ENCODE measurements around the gene C1orf185. TPM values are rescaled to one million over a fixed set of nuclear protein-coding genes. Genes with fewer than 3 reads are reported as not detected.
A peak's percentile ranks its signal among the peaks of the same experiment; 100 is the strongest.

Gene C1orf185
- total RNA-seq, result not detected
- polyA plus RNA-seq, result not detected

GRCh38 chr1:51101976-51102375 lies at the start of gene C1orf185:
Gene C1orf185 (plus strand): TSS chr1:51102228. CDS start chr1:51102234, 6 bp downstream.
- Mint-ChIP-seq H3K27me3 (peaks cover 15% of the 10 kb centered on the region), H3K4me3 (no peak within 1 kb of the TSS), H3K9me3 (peaks cover 0 to 3% (median 0%) of the 10 kb centered on the region in 7 donors), H3K27ac (no peak within 1 kb of the TSS), H3K4me1 (no peaks in the 10 kb centered on the region), H3K36me3 (no peaks in the 10 kb centered on the region)
- ATAC-seq (ENCODE audit: low read depth in 2 of 2), result no peak
- Histone ChIP-seq H3K36me3 (ENCODE audit: control insufficient read depth, insufficient read depth, low read length) (no peaks in the 10 kb centered on the region), H3K9me3 (ENCODE audit: control insufficient read depth in 2 of 2, low read length in 2 of 2) (no peaks in the 10 kb centered on the region), H3K4me3 (ENCODE audit: low read depth, low read length) (no peak within 1 kb of the TSS), H3K4me1 (ENCODE audit: control insufficient read depth, insufficient read depth, low read length, poor library complexity, severe bottlenecking) (no peaks in the 10 kb centered on the region), H3K27me3 (ENCODE audit: control insufficient read depth, insufficient read depth, low read length) (peaks cover 4% of the 10 kb centered on the region), H3K27ac (ENCODE audit: insufficient read depth, low read length, poor library complexity, severe bottlenecking) (no peak within 1 kb of the TSS)
- DNase-seq, result no peak

- H3K4me3 ChIP-seq (ENCODE audit: low read depth, low read length), result no peak overlapping the region
- Mint-ChIP-seq H3K4me3 (no peak overlapping the region), H3K9me3 (peaks cover 0 to 17% (median 0%) of the 10 kb centered on the region in 7 donors), H3K36me3 (no peaks in the 10 kb centered on the region), H3K4me1 (no peaks in the 10 kb centered on the region), H3K27me3 (peaks cover 23% of the 10 kb centered on the region), H3K27ac (no peak overlapping the region)
- no peaks in the 10 kb centered on the region for H3K36me3 ChIP-seq (ENCODE audit: control insufficient read depth, insufficient read depth, low read length)
- ATAC-seq (ENCODE audit: low read depth in 2 of 2) (no peak), DNase-seq (peak in 1 of 3 donors; percentile 13)
- no peak overlapping the region for H3K27ac ChIP-seq (ENCODE audit: insufficient read depth, low read length, poor library complexity, severe bottlenecking)
- no peaks in the 10 kb centered on the region for H3K4me1 ChIP-seq (ENCODE audit: control insufficient read depth, insufficient read depth, low read length, poor library complexity, severe bottlenecking)
- H3K27me3 ChIP-seq (ENCODE audit: control insufficient read depth, insufficient read depth, low read length), result peaks cover 4% of the 10 kb centered on the region
- H3K9me3 ChIP-seq (ENCODE audit: control insufficient read depth in 2 of 2, low read length in 2 of 2), result peaks cover 0 to 5% of the 10 kb centered on the region in 2 experiments
Observed at GRCh38 chr1:51058858-51059257, 43.2 kb upstream of the C1orf185 start.

GRCh38 chr1:51061231-51061918 lies 40.7 kb upstream of the C1orf185 start:
- DNase-seq, result no peak
- Histone ChIP-seq H3K27ac (ENCODE audit: insufficient read depth, low read length, poor library complexity, severe bottlenecking) (no peak overlapping the region), H3K4me1 (ENCODE audit: control insufficient read depth, insufficient read depth, low read length, poor library complexity, severe bottlenecking) (no peaks in the 10 kb centered on the region), H3K9me3 (ENCODE audit: control insufficient read depth in 2 of 2, low read length in 2 of 2) (peaks cover 0 to 5% of the 10 kb centered on the region in 2 experiments), H3K4me3 (ENCODE audit: low read depth, low read length) (no peak overlapping the region), H3K27me3 (ENCODE audit: control insufficient read depth, insufficient read depth, low read length) (peaks cover 4% of the 10 kb centered on the region), H3K36me3 (ENCODE audit: control insufficient read depth, insufficient read depth, low read length) (no peaks in the 10 kb centered on the region)
- Mint-ChIP-seq H3K9me3 (peaks cover 0 to 17% (median 0%) of the 10 kb centered on the region in 7 donors), H3K27me3 (peaks cover 15% of the 10 kb centered on the region), H3K36me3 (no peaks in the 10 kb centered on the region), H3K27ac (no peak overlapping the region), H3K4me1 (no peaks in the 10 kb centered on the region), H3K4me3 (no peak overlapping the region)
- ATAC-seq (ENCODE audit: low read depth in 2 of 2), result no peak

- ATAC-seq (ENCODE audit: low read depth in 2 of 2) (no peak), DNase-seq (no peak)
- H3K9me3 Mint-ChIP-seq, result peaks cover 0 to 11% (median 0%) of the 10 kb centered on the region in 7 donors
- no peak overlapping the region for H3K27ac Mint-ChIP-seq
- H3K36me3 ChIP-seq (ENCODE audit: control insufficient read depth, insufficient read depth, low read length), result no peaks in the 10 kb centered on the region
- H3K36me3 Mint-ChIP-seq, result no peaks in the 10 kb centered on the region
- no peaks in the 10 kb centered on the region for H3K4me1 Mint-ChIP-seq
- no peaks in the 10 kb centered on the region for H3K4me1 ChIP-seq (ENCODE audit: control insufficient read depth, insufficient read depth, low read length, poor library complexity, severe bottlenecking)
- H3K9me3 ChIP-seq (ENCODE audit: control insufficient read depth in 2 of 2, low read length in 2 of 2), result peaks cover 0 to 3% of the 10 kb centered on the region in 2 experiments
- peaks cover 15% of the 10 kb centered on the region for H3K27me3 Mint-ChIP-seq
- H3K4me3 ChIP-seq (ENCODE audit: low read depth, low read length), result no peak overlapping the region
- H3K4me3 Mint-ChIP-seq, result no peak overlapping the region
- no peak overlapping the region for H3K27ac ChIP-seq (ENCODE audit: insufficient read depth, low read length, poor library complexity, severe bottlenecking)
- H3K27me3 ChIP-seq (ENCODE audit: control insufficient read depth, insufficient read depth, low read length), result no peaks in the 10 kb centered on the region
Observed at GRCh38 chr1:51063121-51063520, 38.9 kb upstream of the C1orf185 start.

- ATAC-seq (ENCODE audit: low read depth in 2 of 2) (no peak), DNase-seq (no peak)
- Histone ChIP-seq H3K27me3 (ENCODE audit: control insufficient read depth, insufficient read depth, low read length) (peaks cover 8% of the 10 kb centered on the region), H3K4me3 (ENCODE audit: low read depth, low read length) (no peak overlapping the region), H3K36me3 (ENCODE audit: control insufficient read depth, insufficient read depth, low read length) (no peaks in the 10 kb centered on the region), H3K4me1 (ENCODE audit: control insufficient read depth, insufficient read depth, low read length, poor library complexity, severe bottlenecking) (no peaks in the 10 kb centered on the region), H3K9me3 (ENCODE audit: control insufficient read depth in 2 of 2, low read length in 2 of 2) (no peaks in the 10 kb centered on the region), H3K27ac (ENCODE audit: insufficient read depth, low read length, poor library complexity, severe bottlenecking) (no peak overlapping the region)
- H3K4me3 Mint-ChIP-seq, result no peak overlapping the region
- H3K27me3 Mint-ChIP-seq, result peaks cover 19% of the 10 kb centered on the region
- no peaks in the 10 kb centered on the region for H3K36me3 Mint-ChIP-seq
- no peak overlapping the region for H3K27ac Mint-ChIP-seq
- no peaks in the 10 kb centered on the region for H3K4me1 Mint-ChIP-seq
- peaks cover 0 to 2% (median 0%) of the 10 kb centered on the region in 7 donors for H3K9me3 Mint-ChIP-seq
Observed at GRCh38 chr1:51070011-51070410, 32.0 kb upstream of the C1orf185 start.

- no peak overlapping the region for H3K27ac Mint-ChIP-seq
- Histone ChIP-seq H3K9me3 (ENCODE audit: control insufficient read depth in 2 of 2, low read length in 2 of 2) (no peaks in the 10 kb centered on the region), H3K36me3 (ENCODE audit: control insufficient read depth, insufficient read depth, low read length) (no peaks in the 10 kb centered on the region), H3K27ac (ENCODE audit: insufficient read depth, low read length, poor library complexity, severe bottlenecking) (no peak overlapping the region), H3K4me1 (ENCODE audit: control insufficient read depth, insufficient read depth, low read length, poor library complexity, severe bottlenecking) (no peaks in the 10 kb centered on the region), H3K4me3 (ENCODE audit: low read depth, low read length) (no peak overlapping the region), H3K27me3 (ENCODE audit: control insufficient read depth, insufficient read depth, low read length) (peaks cover 8% of the 10 kb centered on the region)
- H3K27me3 Mint-ChIP-seq, result peaks cover 20% of the 10 kb centered on the region
- no peaks in the 10 kb centered on the region for H3K36me3 Mint-ChIP-seq
- DNase-seq (no peak), ATAC-seq (ENCODE audit: low read depth in 2 of 2) (no peak)
- H3K9me3 Mint-ChIP-seq, result peaks cover 0 to 2% (median 0%) of the 10 kb centered on the region in 7 donors
- H3K4me3 Mint-ChIP-seq, result no peak overlapping the region
- no peaks in the 10 kb centered on the region for H3K4me1 Mint-ChIP-seq
Observed at GRCh38 chr1:51070640-51071039, 31.4 kb upstream of the C1orf185 start.

GRCh38 chr1:51071291-51072042 lies 30.6 kb upstream of the C1orf185 start:
- H3K36me3 Mint-ChIP-seq, result no peaks in the 10 kb centered on the region
- ATAC-seq (ENCODE audit: low read depth in 2 of 2) (no peak), DNase-seq (no peak)
- Histone ChIP-seq H3K4me1 (ENCODE audit: control insufficient read depth, insufficient read depth, low read length, poor library complexity, severe bottlenecking) (no peaks in the 10 kb centered on the region), H3K36me3 (ENCODE audit: control insufficient read depth, insufficient read depth, low read length) (no peaks in the 10 kb centered on the region), H3K27me3 (ENCODE audit: control insufficient read depth, insufficient read depth, low read length) (peaks cover 8% of the 10 kb centered on the region), H3K4me3 (ENCODE audit: low read depth, low read length) (no peak overlapping the region), H3K27ac (ENCODE audit: insufficient read depth, low read length, poor library complexity, severe bottlenecking) (no peak overlapping the region), H3K9me3 (ENCODE audit: control insufficient read depth in 2 of 2, low read length in 2 of 2) (no peaks in the 10 kb centered on the region)
- no peak overlapping the region for H3K27ac Mint-ChIP-seq
- H3K4me3 Mint-ChIP-seq, result no peak overlapping the region
- H3K27me3 Mint-ChIP-seq, result peaks cover 20% of the 10 kb centered on the region
- H3K4me1 Mint-ChIP-seq, result no peaks in the 10 kb centered on the region
- H3K9me3 Mint-ChIP-seq, result peaks cover 0 to 2% (median 0%) of the 10 kb centered on the region in 7 donors
